K562 (cell line): ENCODE measurements around the gene AMOTL1. TPM values are rescaled to one million over a fixed set of nuclear protein-coding genes. Genes with fewer than 3 reads are reported as not detected.
A peak's percentile ranks its signal among the peaks of the same experiment; 100 is the strongest.

Experiments
- CUX1 ChIP-seq: fragments of 200-800 bp; sonication (Bioruptor generic); IDR thresholded peaks from 2 replicates; pipeline ENCODE4 v1.6.1; 2016; ENCODE audit warnings: missing genetic modification characterization, missing compliant biosample characterization
- E2F3 ChIP-seq: fragments of 250-450 bp; sonication (Bioruptor Pico); IDR thresholded peaks from 2 replicates; pipeline ENCODE4 v1.4.0; 2020; ENCODE audit warnings: mild to moderate bottlenecking
- ELF4 ChIP-seq: fragments of 450-650 bp; formaldehyde crosslinking; IDR thresholded peaks from 2 replicates; pipeline ENCODE4 v1.4.0; 2022; ENCODE audit warnings: missing genetic modification characterization
- EP400 ChIP-seq: fragments of 450-650 bp; IDR thresholded peaks from 2 replicates; pipeline ENCODE4 v1.6.1; 2017; ENCODE audit warnings: antibody characterized with exemption, mild to moderate bottlenecking, moderate library complexity
- RBFOX2 ChIP-seq: fragments of 200-400 bp; formaldehyde crosslinking; IDR thresholded peaks from 2 replicates; pipeline ENCODE4 v1.6.1; 2017; ENCODE audit warnings: low read depth, mild to moderate bottlenecking, low read length, moderate library complexity
- RFX5 ChIP-seq: IDR thresholded peaks from 2 replicates; pipeline ENCODE4 v1.6.1; 2011; ENCODE audit warnings: low read depth, mild to moderate bottlenecking, improper control_type of control experiment, low read length
- SLC30A9 ChIP-seq: fragments of 250-450 bp; sonication (Bioruptor Pico); IDR thresholded peaks from 2 replicates; pipeline ENCODE4 v1.8.0; 2022; ENCODE audit warnings: mild to moderate bottlenecking, moderate library complexity
- SMARCA4 ChIP-seq: fragments of 450-650 bp; IDR thresholded peaks from 2 replicates; pipeline ENCODE4 v1.6.1; 2016
- TGIF2 ChIP-seq: sonication (generic); formaldehyde crosslinking; IDR thresholded peaks from 2 replicates; pipeline ENCODE4 v1.8.1; 2022; ENCODE audit warnings: mild to moderate bottlenecking, missing genetic modification reagents, moderate library complexity
- THAP7 ChIP-seq: fragments of 250-450 bp; sonication (Bioruptor Pico); IDR thresholded peaks from 2 replicates; pipeline ENCODE4 v1.5.0; 2021
- TOE1 ChIP-seq, 2 experiments: fragments of 450-650 bp in 1 of 2; sonication (generic) in 1 of 2; formaldehyde crosslinking in 1 of 2; IDR thresholded peaks; 2 replicates each; pipeline versions ENCODE4 v1.7.1 to v1.8.0; 2016 to 2022; ENCODE audit warnings: borderline replicate concordance in 2 of 2, mild to moderate bottlenecking in 2 of 2, antibody characterized with exemption in 1 of 2, inconsistent platforms in 1 of 2, low read depth in 1 of 2, missing genetic modification reagents in 1 of 2, moderate library complexity in 1 of 2
- U2AF2 ChIP-seq: fragments of 200-400 bp; formaldehyde crosslinking; optimal IDR thresholded peaks from 2 replicates; pipeline ENCODE3; 2017; ENCODE audit warnings: low read depth, mild to moderate bottlenecking, low read length
- ZBTB7A ChIP-seq: IDR thresholded peaks from 2 replicates; pipeline ENCODE4 v1.6.1; 2011; ENCODE audit warnings: low read depth, mild to moderate bottlenecking, low read length, moderate library complexity, borderline replicate concordance; ENCODE audit not compliant: control insufficient read depth
- ZNF175 ChIP-seq: fragments of 200-800 bp; sonication (Bioruptor generic); IDR thresholded peaks from 2 replicates; pipeline ENCODE4 v1.6.1; 2016; ENCODE audit warnings: low read depth, mild to moderate bottlenecking, missing genetic modification characterization, missing compliant biosample characterization
- ZNF184 ChIP-seq: sonication (generic); formaldehyde crosslinking; IDR thresholded peaks from 2 replicates; pipeline ENCODE4 v1.5.0; 2020; ENCODE audit warnings: missing genetic modification reagents
- ZNF740 ChIP-seq, 3 experiments: fragments of 200-800 bp in 1 of 3; sonication (Bioruptor generic) in 1 of 3; sonication (generic) in 1 of 3; formaldehyde crosslinking in 1 of 3; IDR thresholded peaks; 2 replicates each; pipeline versions ENCODE4 v1.6.1 to v1.8.0; 2016 to 2022; ENCODE audit warnings: mild to moderate bottlenecking in 2 of 3, missing compliant biosample characterization in 2 of 3, missing genetic modification characterization in 2 of 3, missing genetic modification reagents in 1 of 3
- polyA plus RNA-seq, 8 experiments: library from polyadenylated mRNA; depleted of rRNA in 4 of 8; stranded (reverse) in 5 of 8; unstranded in 3 of 8; fragments of >200 nt; fragmentation: Nextera tagmentation in 2 of 8; fragmentation: Illumina TruSeq in 1 of 8; extraction: Ambion mirVana in 2 of 8; extraction: Trizol in 1 of 8; gene quantifications; 2 replicates each; pipeline versions ENCODE4 v1.2.1 to v1.2.3, GENCODE V29; 2011 to 2014; ENCODE audit warnings: inconsistent platforms in 1 of 8, missing spikeins in 1 of 8
- total RNA-seq, 7 experiments: library from RNA; depleted of rRNA in 6 of 7; stranded (reverse); fragments of >200 nt in 6 of 7; fragmentation: Illumina TruSeq in 2 of 7; extraction: Trizol in 2 of 7; gene quantifications; 2 replicates each; pipeline versions ENCODE4 v1.2.1 to v1.2.3, GENCODE V29; 2011 to 2021; ENCODE audit warnings: low replicate concordance in 1 of 7

Gene AMOTL1
- total and polyA plus RNA-seq, 9 of the 15 experiments (the other 6 are each of a cell fraction or from before 2014, with no cell fraction given) = 4.0 to 35.4 (median 14.0) TPM

- TF ChIP-seq ZNF184 (no peak), E2F3 (CRISPR knock-in tag) (no peak), ZNF740 (CRISPR knock-in tag; IDR thresholded peaks at IDR 0.05) (no peak), ZNF740 (tag; IDR thresholded peaks at IDR 0.05) (0 out of 4 replicates have a peak, but pooled peaks of 1 of the 2 experiments have one; percentile 7), RFX5 (no peak), THAP7 (no peak), ZBTB7A (no peak), EP400 (peak; percentile 30; the same call in 1 of the 2 replicates), TOE1 (IDR thresholded peaks at IDR 0.05; ENCODE audit: borderline replicate concordance) (no peak; the same call in 1 of the 2 replicates), TOE1 (CRISPR knock-in tag; IDR thresholded peaks at IDR 0.05; ENCODE audit: borderline replicate concordance, low read depth) (no peak), ELF4 (no peak), RBFOX2 (no peak), TGIF2 (CRISPR knock-in tag) (no peak), SLC30A9 (no peak), SMARCA4 (peak; percentile 86), U2AF2 (no peak), ZNF175 (no peak), CUX1 (CRISPR knock-in tag) (no peak)
Measured at GRCh38 chr11:94731880-94732601, 36.1 kb upstream of the AMOTL1 start (continued).
